ENCODE results near the gene WBP1. TPM values are rescaled to one million over a fixed set of nuclear protein-coding genes. Genes with fewer than 3 reads are reported as not detected.

The WBP1 gene
- 44.3 TPM for total RNA-seq
- 10 to 100 TPM; 56.0 to 74.9 (median 66.8) TPM for polyA plus RNA-seq (ENCODE audit: insufficient read depth in 1 of 8, insufficient read length in 8 of 8, low replicate concordance in 1 of 8)
- long read RNA-seq, donor 1, transcript WBP1-201 (4 exons, 1,294 nt): major isoform, 13 of 16 reads
- long read RNA-seq, donor 1, partial matches to known transcripts: 0 of 16 reads
- long read RNA-seq, donor 1, other reads (novel, unspliced or antisense): 0 of 16 reads
- long read RNA-seq, donor 2, partial matches to known transcripts: 0 of 3 reads
- long read RNA-seq, donor 2, other reads (novel, unspliced or antisense): 0 of 3 reads
- long read RNA-seq, donor 3, transcript WBP1-212 (3 exons, 919 nt): minor isoform, 7 of 33 reads
- long read RNA-seq, donor 3, transcript WBP1-201 (4 exons, 1,294 nt): major isoform, 21 of 33 reads
- long read RNA-seq, donor 3, partial matches to known transcripts: 0 of 33 reads
- long read RNA-seq, donor 3, other reads (novel, unspliced or antisense): 0 of 33 reads
- long read RNA-seq, donor 4, partial matches to known transcripts: 9 of 21 reads
- long read RNA-seq, donor 4, other reads (novel, unspliced or antisense): 0 of 21 reads
- long read RNA-seq, donor 5, transcript WBP1-208 (4 exons, 765 nt): minor isoform, 7 of 49 reads
- long read RNA-seq, donor 5, transcript WBP1-201 (4 exons, 1,294 nt): major isoform, 27 of 49 reads
- long read RNA-seq, donor 5, partial matches to known transcripts: 7 of 49 reads
- long read RNA-seq, donor 5, other reads (novel, unspliced or antisense): 0 of 49 reads
- long read RNA-seq, donor 6, transcript WBP1-201 (4 exons, 1,294 nt): major isoform, 34 of 46 reads
- long read RNA-seq, donor 6, partial matches to known transcripts: 0 of 46 reads
- long read RNA-seq, donor 6, other reads (novel, unspliced or antisense): 0 of 46 reads
- long read RNA-seq, donor 7, transcript WBP1-201 (4 exons, 1,294 nt): major isoform, 21 of 36 reads
- long read RNA-seq, donor 7, partial matches to known transcripts: 7 of 36 reads
- long read RNA-seq, donor 7, other reads (novel, unspliced or antisense): 0 of 36 reads
- long read RNA-seq, donor 8, transcript WBP1-201 (4 exons, 1,294 nt): major isoform, 14 of 28 reads
- long read RNA-seq, donor 8, partial matches to known transcripts: 7 of 28 reads
- long read RNA-seq, donor 8, other reads (novel, unspliced or antisense): 0 of 28 reads
- long read RNA-seq, donor 9, transcript WBP1-201 (4 exons, 1,294 nt): major isoform, 13 of 20 reads
- long read RNA-seq, donor 9, partial matches to known transcripts: 0 of 20 reads
- long read RNA-seq, donor 9, other reads (novel, unspliced or antisense): 0 of 20 reads
- long read RNA-seq, donor 10, transcript WBP1-201 (4 exons, 1,294 nt): major isoform, 17 of 38 reads
- long read RNA-seq, donor 10, partial matches to known transcripts: 13 of 38 reads
- long read RNA-seq, donor 10, other reads (novel, unspliced or antisense): 0 of 38 reads
- long read RNA-seq, donor 11, transcript WBP1-201 (4 exons, 1,294 nt): major isoform, 8 of 31 reads
- long read RNA-seq, donor 11, partial matches to known transcripts: 17 of 31 reads
- long read RNA-seq, donor 11, other reads (novel, unspliced or antisense): 0 of 31 reads

GRCh38 chr2:74458132-74458937, at the start of gene WBP1:
WBP1 (plus strand) TSS chr2:74458438; CDS start chr2:74458603, 165 bp downstream.
- 0% methylated on average over 16 of the region's 38 CpGs for WGBS (ENCODE audit: insufficient coverage)
- H3K4me1 ChIP-seq (ENCODE audit: control insufficient read depth, insufficient read depth, low read length): peaks cover 29% of the 10 kb centered on the region
- no peaks in the 10 kb centered on the region for H3K27me3 ChIP-seq (ENCODE audit: control insufficient read depth, insufficient read depth, low read length)
- peaks cover 26% of the 10 kb centered on the region for H3K36me3 ChIP-seq (ENCODE audit: control insufficient read depth, insufficient read depth, low read length)
- peak; percentile 100 for DNase-seq
- peak within 1 kb of the TSS; percentile 100 for H3K27ac ChIP-seq (ENCODE audit: low read length)
- no peaks in the 10 kb centered on the region for H3K9me3 ChIP-seq (replicated peaks; ENCODE audit: control insufficient read depth, low read depth, low read length)
- H3K4me3 ChIP-seq (ENCODE audit: low read length): peak within 1 kb of the TSS; percentile 83

- Histone ChIP-seq H3K9me3 (replicated peaks; ENCODE audit: control insufficient read depth, low read depth, low read length) (no peaks in the 10 kb centered on the region), H3K27ac (ENCODE audit: low read length) (no peak overlapping the region), H3K4me1 (ENCODE audit: control insufficient read depth, insufficient read depth, low read length) (peaks cover 32% of the 10 kb centered on the region), H3K36me3 (ENCODE audit: control insufficient read depth, insufficient read depth, low read length) (no peaks in the 10 kb centered on the region), H3K27me3 (ENCODE audit: control insufficient read depth, insufficient read depth, low read length) (peaks cover 4% of the 10 kb centered on the region), H3K4me3 (ENCODE audit: low read length) (no peak overlapping the region)
- DNase-seq: peak; percentile 93
- WGBS (ENCODE audit: insufficient coverage): 32% methylated on average over 6 of the region's 8 CpGs
Observed at GRCh38 chr2:74413001-74413698, 45.1 kb upstream of the WBP1 start.

DNA sequence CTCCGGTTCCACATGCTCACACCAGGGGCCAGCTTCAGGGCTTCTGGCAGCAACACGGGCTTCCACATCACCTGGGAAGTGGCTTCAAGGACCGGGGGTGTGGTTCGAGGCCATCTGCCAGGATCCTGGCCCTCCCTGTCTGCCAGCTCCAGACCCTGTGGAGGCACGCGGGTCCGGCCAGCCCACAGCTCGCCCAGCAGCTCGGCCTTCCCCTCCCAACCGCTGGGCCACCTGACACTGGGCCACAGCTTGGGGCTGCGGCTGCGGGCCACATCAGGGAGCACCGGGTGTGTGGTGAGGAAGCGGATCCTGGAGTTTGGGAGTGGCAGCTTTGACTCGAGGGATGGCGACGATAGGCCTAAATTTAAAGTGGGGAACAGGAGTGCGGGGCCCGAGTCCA, 43.8 kb upstream of the WBP1 start:
- WGBS (ENCODE audit: insufficient coverage): 24% methylated on average over 11 of the region's 19 CpGs
- Histone ChIP-seq H3K27me3 (ENCODE audit: control insufficient read depth, insufficient read depth, low read length) (peaks cover 4% of the 10 kb centered on the region), H3K4me1 (ENCODE audit: control insufficient read depth, insufficient read depth, low read length) (peaks cover 37% of the 10 kb centered on the region), H3K9me3 (replicated peaks; ENCODE audit: control insufficient read depth, low read depth, low read length) (no peaks in the 10 kb centered on the region), H3K4me3 (ENCODE audit: low read length) (peak overlapping the region; percentile 66), H3K27ac (ENCODE audit: low read length) (peak overlapping the region; percentile 55), H3K36me3 (ENCODE audit: control insufficient read depth, insufficient read depth, low read length) (no peaks in the 10 kb centered on the region)
- no peak for DNase-seq

- Histone ChIP-seq H3K27me3 (ENCODE audit: control insufficient read depth, insufficient read depth, low read length) (peaks cover 4% of the 10 kb centered on the region), H3K4me1 (ENCODE audit: control insufficient read depth, insufficient read depth, low read length) (peaks cover 37% of the 10 kb centered on the region), H3K9me3 (replicated peaks; ENCODE audit: control insufficient read depth, low read depth, low read length) (no peaks in the 10 kb centered on the region), H3K4me3 (ENCODE audit: low read length) (peak overlapping the region; percentile 66), H3K36me3 (ENCODE audit: control insufficient read depth, insufficient read depth, low read length) (no peaks in the 10 kb centered on the region), H3K27ac (ENCODE audit: low read length) (peak overlapping the region; percentile 60)
- 2% methylated on average over 58 of the region's 66 CpGs for WGBS (ENCODE audit: insufficient coverage)
- DNase-seq: peak; percentile 80
Observed at GRCh38 chr2:74414881-74415761, 43.1 kb upstream of the WBP1 start.

- peaks cover 37% of the 10 kb centered on the region for H3K4me1 ChIP-seq (ENCODE audit: control insufficient read depth, insufficient read depth, low read length)
- no peaks in the 10 kb centered on the region for H3K36me3 ChIP-seq (ENCODE audit: control insufficient read depth, insufficient read depth, low read length)
- H3K9me3 ChIP-seq (replicated peaks; ENCODE audit: control insufficient read depth, low read depth, low read length): no peaks in the 10 kb centered on the region
- DNase-seq: no peak
- WGBS (ENCODE audit: insufficient coverage): 42% methylated on average over 26 of the region's 35 CpGs
- H3K27me3 ChIP-seq (ENCODE audit: control insufficient read depth, insufficient read depth, low read length): peaks cover 4% of the 10 kb centered on the region
- peak overlapping the region; percentile 48 for H3K27ac ChIP-seq (ENCODE audit: low read length)
- H3K4me3 ChIP-seq (ENCODE audit: low read length): peak overlapping the region; percentile 66
Observed at GRCh38 chr2:74415762-74416395, 42.4 kb upstream of the WBP1 start.

GRCh38 chr2:74416778-74417177, 41.5 kb upstream of the WBP1 start:
- Histone ChIP-seq H3K9me3 (replicated peaks; ENCODE audit: control insufficient read depth, low read depth, low read length) (no peaks in the 10 kb centered on the region), H3K36me3 (ENCODE audit: control insufficient read depth, insufficient read depth, low read length) (no peaks in the 10 kb centered on the region), H3K4me3 (ENCODE audit: low read length) (no peak overlapping the region), H3K4me1 (ENCODE audit: control insufficient read depth, insufficient read depth, low read length) (peaks cover 40% of the 10 kb centered on the region), H3K27me3 (ENCODE audit: control insufficient read depth, insufficient read depth, low read length) (peaks cover 4% of the 10 kb centered on the region), H3K27ac (ENCODE audit: low read length) (no peak overlapping the region)
- no peak for DNase-seq
- 55% methylated on average over 2 of the region's 3 CpGs for WGBS (ENCODE audit: insufficient coverage)

- Histone ChIP-seq H3K27me3 (ENCODE audit: control insufficient read depth, insufficient read depth, low read length) (peaks cover 4% of the 10 kb centered on the region), H3K9me3 (replicated peaks; ENCODE audit: control insufficient read depth, low read depth, low read length) (no peaks in the 10 kb centered on the region), H3K4me1 (ENCODE audit: control insufficient read depth, insufficient read depth, low read length) (peaks cover 44% of the 10 kb centered on the region), H3K4me3 (ENCODE audit: low read length) (no peak overlapping the region), H3K36me3 (ENCODE audit: control insufficient read depth, insufficient read depth, low read length) (no peaks in the 10 kb centered on the region), H3K27ac (ENCODE audit: low read length) (no peak overlapping the region)
- WGBS (ENCODE audit: insufficient coverage): no CpG with 5 or more reads among the region's 3 CpGs
- no peak for DNase-seq
Observed at GRCh38 chr2:74417197-74417596, 41.0 kb upstream of the WBP1 start.
